GM19238 (cell line): Measurements from ENCODE around the gene TMEM140.
"Not testable (repeated sequence)": the region's sequence is repeated elsewhere in the genome, so short reads cannot be mapped to it uniquely, and the experiment has no call there.

ENCODE experiments used
- DNase-seq: peaks from one replicate; pipeline ENCODE4 v3.0.0; 2011; ENCODE audit warnings: low spot score; ENCODE audit not compliant: insufficient read length

Gene TMEM140

DNA sequence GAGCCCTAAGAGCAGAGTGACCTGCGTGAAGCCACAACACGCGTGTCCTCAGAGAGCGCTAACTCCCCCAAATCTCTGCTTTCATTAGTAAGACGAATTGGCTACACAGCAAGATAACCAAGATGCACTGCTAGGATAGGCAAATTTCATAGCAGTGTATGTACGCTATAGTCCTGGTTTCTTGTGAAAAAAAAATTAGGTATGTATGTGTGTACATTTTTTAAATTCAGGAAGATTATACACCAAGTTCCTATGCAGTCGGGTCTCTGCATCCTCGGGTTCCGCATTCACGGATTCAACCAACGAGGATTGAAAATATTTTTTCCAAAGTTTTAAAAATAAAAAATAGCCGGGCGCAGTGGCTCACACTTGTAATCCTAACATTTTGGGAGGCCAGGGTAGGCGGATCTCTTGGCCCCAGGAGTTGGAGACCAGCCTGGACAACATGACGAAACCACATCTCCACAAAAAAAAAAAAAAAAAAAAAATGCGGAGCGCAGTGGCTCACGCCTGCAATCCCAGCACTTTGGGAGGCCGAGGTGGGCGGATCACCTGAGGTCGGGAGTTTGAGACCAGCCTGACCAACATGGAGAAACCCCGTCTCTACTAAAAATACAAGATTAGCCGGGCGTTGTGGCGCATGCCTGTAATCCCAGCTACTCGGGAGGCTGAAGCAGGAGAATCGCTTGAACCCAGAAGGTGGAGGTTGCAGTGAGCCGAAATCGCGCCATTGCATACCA is 64.2 kb downstream of the TMEM140 start:
- DNase-seq, result not testable (repeated sequence)

GRCh38 chr7:135213831-135214230 is 66.0 kb downstream of the TMEM140 start:
- DNase-seq, result no peak

DNA sequence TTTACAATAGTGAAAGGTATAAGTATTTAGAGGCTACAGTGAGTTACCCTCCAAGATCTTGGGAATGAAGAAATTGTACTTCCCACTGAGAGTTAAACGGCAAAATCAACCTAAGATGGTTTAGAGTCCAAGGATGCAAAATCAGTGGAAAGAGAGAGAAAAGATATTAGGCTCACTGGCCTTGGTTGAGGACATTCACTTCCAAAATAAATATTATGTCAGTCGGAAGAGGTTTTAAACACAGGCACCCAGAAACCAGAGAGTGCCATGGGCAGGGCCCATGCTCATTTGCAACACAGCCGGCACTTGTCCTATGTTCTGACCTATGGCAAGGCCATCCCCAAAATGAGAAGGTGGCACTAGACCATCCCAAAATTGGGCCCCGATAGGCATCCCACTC is 67.3 kb downstream of the TMEM140 start:
- DNase-seq, result no peak

- no peak for DNase-seq
Measured at GRCh38 chr7:135215698-135216097, 67.8 kb downstream of the TMEM140 start.
